CD4-positive, CD25-positive, alpha-beta regulatory T cell (primary cell): ENCODE data around the gene UPK3A. TPM values are rescaled to one million over a fixed set of nuclear protein-coding genes. Genes with fewer than 3 reads are reported as not detected.

Experiments
- ATAC-seq, 2 donors: fragments of 150-1000 bp; cut with Tn5 transposase; one replicate each; pipeline ENCODE4 v1.10.0; 2021; ENCODE audit warnings: low read depth in 2 of 2, moderate number of reproducible peaks in 2 of 2, moderate library complexity in 1 of 2
- DNase-seq, 3 donors: peaks; one replicate each; pipeline versions ENCODE4 v3.0.0 to v3.0.0-alpha.2; 2012 to 2022; ENCODE audit warnings: mixed read lengths in 1 of 3
- H3K27ac ChIP-seq: one replicate; pipeline ENCODE4 v1.7.0; 2013; ENCODE audit warnings: mild to moderate bottlenecking, low read length; ENCODE audit not compliant: insufficient read depth, poor library complexity, severe bottlenecking
- H3K27me3 ChIP-seq: one replicate; pipeline ENCODE4 v1.7.0; 2013; ENCODE audit warnings: low read length; ENCODE audit not compliant: control insufficient read depth, insufficient read depth
- H3K36me3 ChIP-seq: one replicate; pipeline ENCODE4 v1.7.0; 2013; ENCODE audit warnings: mild to moderate bottlenecking, low read length, moderate library complexity; ENCODE audit not compliant: control insufficient read depth, insufficient read depth
- H3K4me1 ChIP-seq: 2 replicates; pipeline ENCODE4 v1.7.0; 2013; ENCODE audit warnings: mild to moderate bottlenecking, low read length; ENCODE audit not compliant: insufficient read depth, control insufficient read depth, poor library complexity, severe bottlenecking
- H3K4me3 ChIP-seq: one replicate; pipeline ENCODE4 v1.7.0; 2013; ENCODE audit warnings: low read depth, mild to moderate bottlenecking, low read length, moderate library complexity
- H3K9me3 ChIP-seq, 2 experiments: 1 replicate in 1 of 2; 2 replicates in 1 of 2; pipeline ENCODE4 v1.7.0; 2013; ENCODE audit warnings: low read length in 2 of 2, mild to moderate bottlenecking in 1 of 2, moderate library complexity in 1 of 2; ENCODE audit not compliant: control insufficient read depth in 2 of 2
- H3K27ac Mint-ChIP-seq, 3 donors: one replicate each; pipeline ENCODE4 v1.8.0; 2020 to 2022; ENCODE audit warnings: mild to moderate bottlenecking in 3 of 3, mixed read lengths in 3 of 3, moderate library complexity in 2 of 3
- H3K27me3 Mint-ChIP-seq: one replicate; pipeline ENCODE4 v1.8.0; 2022; ENCODE audit warnings: mild to moderate bottlenecking, mixed read lengths
- H3K36me3 Mint-ChIP-seq: one replicate; pipeline ENCODE4 v1.8.0; 2020; ENCODE audit warnings: mixed read lengths
- H3K4me1 Mint-ChIP-seq, 4 donors: one replicate each; pipeline ENCODE4 v1.8.0; 2020 to 2022; ENCODE audit warnings: mixed read lengths in 4 of 4, mild to moderate bottlenecking in 1 of 4
- H3K4me3 Mint-ChIP-seq, 4 donors: one replicate each; pipeline ENCODE4 v1.8.0; 2020 to 2022; ENCODE audit warnings: mild to moderate bottlenecking in 4 of 4, mixed read lengths in 4 of 4, moderate library complexity in 3 of 4
- H3K9me3 Mint-ChIP-seq, 7 donors: one replicate each; pipeline ENCODE4 v1.8.0; 2020 to 2022; ENCODE audit warnings: mixed read lengths in 7 of 7, mild to moderate bottlenecking in 3 of 7, moderate library complexity in 2 of 7
- polyA plus RNA-seq, 4 donors: library from polyadenylated mRNA; unstranded; fragments of 300-500 nt; fragmentation: Illumina TruSeq; gene quantifications; one replicate each; pipeline ENCODE4 v1.2.3, GENCODE V29; 2021
- total RNA-seq: library from RNA; stranded (reverse); gene quantifications from one replicate; pipeline ENCODE4 v1.2.3, GENCODE V29; 2022

The UPK3A gene
- total and polyA plus RNA-seq, 5 donors from 2014 or later, result not detected

- H3K4me3 ChIP-seq, result no peak overlapping the region
- peaks cover 0 to 16% (median 0%) of the 10 kb centered on the region in 4 donors for H3K4me1 Mint-ChIP-seq
- H3K27ac ChIP-seq, result no peak overlapping the region
- no peaks in the 10 kb centered on the region for H3K36me3 Mint-ChIP-seq
- no peaks in the 10 kb centered on the region for H3K27me3 Mint-ChIP-seq
- DNase-seq, result no peak
- H3K9me3 ChIP-seq, result no peaks in the 10 kb centered on the region
- no peaks in the 10 kb centered on the region for H3K4me1 ChIP-seq
- no peaks in the 10 kb centered on the region for H3K9me3 Mint-ChIP-seq
- no peaks in the 10 kb centered on the region for H3K36me3 ChIP-seq
- ATAC-seq, result no peak
- no peak overlapping the region for H3K27ac Mint-ChIP-seq
- H3K4me3 Mint-ChIP-seq, result no peak overlapping the region
- no peaks in the 10 kb centered on the region for H3K27me3 ChIP-seq
These were observed 18.0 kb downstream of the UPK3A start for GRCh38 chr22:45302751-45303150.

- ATAC-seq (no peak), DNase-seq (no peak)
- no peaks in the 10 kb centered on the region for H3K36me3 ChIP-seq
- H3K4me1 ChIP-seq, result no peaks in the 10 kb centered on the region
- no peaks in the 10 kb centered on the region for H3K36me3 Mint-ChIP-seq
- H3K27ac Mint-ChIP-seq, result peak overlapping the region in 1 of 3 donors; percentile 59
- no peaks in the 10 kb centered on the region for H3K27me3 Mint-ChIP-seq
- H3K9me3 ChIP-seq, result no peaks in the 10 kb centered on the region
- H3K4me3 Mint-ChIP-seq, result no peak overlapping the region
- H3K27me3 ChIP-seq, result no peaks in the 10 kb centered on the region
- H3K4me3 ChIP-seq, result no peak overlapping the region
- no peak overlapping the region for H3K27ac ChIP-seq
- H3K9me3 Mint-ChIP-seq, result no peaks in the 10 kb centered on the region
- peaks cover 0 to 13% (median 0%) of the 10 kb centered on the region in 4 donors for H3K4me1 Mint-ChIP-seq
These were observed 18.4 kb downstream of the UPK3A start for GRCh38 chr22:45303181-45303580.

- H3K36me3 Mint-ChIP-seq, result no peaks in the 10 kb centered on the region
- H3K4me1 Mint-ChIP-seq, result peaks cover 0 to 15% (median 4%) of the 10 kb centered on the region in 4 donors
- Histone ChIP-seq H3K4me3 (no peak overlapping the region), H3K4me1 (peaks cover 10% of the 10 kb centered on the region), H3K9me3 (no peaks in the 10 kb centered on the region), H3K27me3 (no peaks in the 10 kb centered on the region), H3K36me3 (no peaks in the 10 kb centered on the region), H3K27ac (no peak overlapping the region)
- H3K27ac Mint-ChIP-seq, result no peak overlapping the region
- H3K9me3 Mint-ChIP-seq, result no peaks in the 10 kb centered on the region
- ATAC-seq (no peak), DNase-seq (no peak)
- H3K4me3 Mint-ChIP-seq, result no peak overlapping the region
- no peaks in the 10 kb centered on the region for H3K27me3 Mint-ChIP-seq
These were observed 20.2 kb downstream of the UPK3A start for GRCh38 chr22:45304971-45305370.

GRCh38 chr22:45305456-45306075 is 20.8 kb downstream of the UPK3A start:
- peaks cover 1% of the 10 kb centered on the region for H3K27me3 Mint-ChIP-seq
- H3K36me3 ChIP-seq, result no peaks in the 10 kb centered on the region
- no peaks in the 10 kb centered on the region for H3K9me3 ChIP-seq
- H3K27me3 ChIP-seq, result no peaks in the 10 kb centered on the region
- peak overlapping the region in 1 of 4 donors; percentile 17 for H3K4me3 Mint-ChIP-seq
- H3K4me3 ChIP-seq, result no peak overlapping the region
- ATAC-seq (no peak), DNase-seq (no peak)
- H3K36me3 Mint-ChIP-seq, result no peaks in the 10 kb centered on the region
- H3K9me3 Mint-ChIP-seq, result no peaks in the 10 kb centered on the region
- H3K4me1 ChIP-seq, result peaks cover 15% of the 10 kb centered on the region
- H3K27ac ChIP-seq, result no peak overlapping the region
- peaks cover under 1 to 17% (median 5%) of the 10 kb centered on the region in 4 donors for H3K4me1 Mint-ChIP-seq
- H3K27ac Mint-ChIP-seq, result no peak overlapping the region

- Mint-ChIP-seq H3K4me1 (peaks cover 6 to 23% (median 11%) of the 10 kb centered on the region in 4 donors), H3K36me3 (peaks cover 6% of the 10 kb centered on the region), H3K9me3 (no peaks in the 10 kb centered on the region), H3K27ac (peak overlapping the region in 1 of 3 donors; percentile 21), H3K27me3 (peaks cover 5% of the 10 kb centered on the region), H3K4me3 (peak overlapping the region in 3 of 4 donors; percentile 11 to 76 (median 17))
- Histone ChIP-seq H3K9me3 (no peaks in the 10 kb centered on the region), H3K4me1 (peaks cover 21% of the 10 kb centered on the region), H3K4me3 (no peak overlapping the region), H3K27me3 (no peaks in the 10 kb centered on the region), H3K36me3 (no peaks in the 10 kb centered on the region), H3K27ac (no peak overlapping the region)
- DNase-seq, result no peak
- no peak for ATAC-seq
These were observed 21.4 kb downstream of the UPK3A start for GRCh38 chr22:45306139-45306538.

GRCh38 chr22:45308391-45308956 is 23.7 kb downstream of the UPK3A start:
- H3K4me1 Mint-ChIP-seq, result peaks cover 8 to 40% (median 24%) of the 10 kb centered on the region in 4 donors
- peaks cover 5% of the 10 kb centered on the region for H3K27me3 Mint-ChIP-seq
- H3K27me3 ChIP-seq, result no peaks in the 10 kb centered on the region
- H3K9me3 Mint-ChIP-seq, result no peaks in the 10 kb centered on the region
- peak overlapping the region; percentile 79 to 98 (median 95) for H3K27ac Mint-ChIP-seq
- DNase-seq (no peak), ATAC-seq (no peak)
- peaks cover 11% of the 10 kb centered on the region for H3K36me3 Mint-ChIP-seq
- peak overlapping the region; percentile 88 for H3K27ac ChIP-seq
- H3K4me3 ChIP-seq, result no peak overlapping the region
- no peaks in the 10 kb centered on the region for H3K9me3 ChIP-seq
- H3K36me3 ChIP-seq, result peaks cover 5% of the 10 kb centered on the region
- H3K4me3 Mint-ChIP-seq, result peak overlapping the region; percentile 86 to 96 (median 94)
- H3K4me1 ChIP-seq, result peaks cover 44% of the 10 kb centered on the region

- peak overlapping the region; percentile 84 to 98 (median 95) for H3K27ac Mint-ChIP-seq
- DNase-seq (peak in 1 of 3 donors; percentile 27), ATAC-seq (no peak)
- peaks cover 49% of the 10 kb centered on the region for H3K4me1 ChIP-seq
- H3K27me3 ChIP-seq, result no peaks in the 10 kb centered on the region
- H3K4me1 Mint-ChIP-seq, result peaks cover 8 to 44% (median 29%) of the 10 kb centered on the region in 4 donors
- peaks cover 5% of the 10 kb centered on the region for H3K27me3 Mint-ChIP-seq
- H3K9me3 Mint-ChIP-seq, result no peaks in the 10 kb centered on the region
- peaks cover 11% of the 10 kb centered on the region for H3K36me3 Mint-ChIP-seq
- peak overlapping the region; percentile 86 to 96 (median 94) for H3K4me3 Mint-ChIP-seq
- H3K9me3 ChIP-seq, result no peaks in the 10 kb centered on the region
- H3K4me3 ChIP-seq, result peak overlapping the region; percentile 64
- H3K27ac ChIP-seq, result peak overlapping the region; percentile 88
- peaks cover 5% of the 10 kb centered on the region for H3K36me3 ChIP-seq
These were observed 24.2 kb downstream of the UPK3A start for GRCh38 chr22:45308957-45309421.
